DOHH2 (cell line): Measurements from ENCODE around the gene SDHC.

Experiments
- H3F3A ChIP-seq: fragments of 200-600 bp; sonication (generic), shearing (Covaris generic); 2 replicates; pipeline ENCODE4 v1.6.0; 2016; ENCODE audit warnings: antibody characterized with exemption, mild to moderate bottlenecking; ENCODE audit not compliant: control insufficient read depth, insufficient read depth
- H3K27ac ChIP-seq: fragments of 200-600 bp; sonication (generic); 2 replicates; pipeline ENCODE4 v1.5.1; 2014; ENCODE audit warnings: low read depth, mild to moderate bottlenecking, low read length, moderate library complexity
- H3K27me3 ChIP-seq: fragments of 200-600 bp; sonication (generic); 2 replicates; pipeline ENCODE4 v1.6.1; 2014; ENCODE audit warnings: mild to moderate bottlenecking, low read length, mixed read lengths; ENCODE audit not compliant: control insufficient read depth
- H3K36me3 ChIP-seq: fragments of 200-600 bp; sonication (generic); 2 replicates; pipeline ENCODE4 v1.6.1; 2014; ENCODE audit warnings: mild to moderate bottlenecking, low read length, moderate library complexity, mixed read lengths; ENCODE audit not compliant: control insufficient read depth
- H3K4me1 ChIP-seq: fragments of 200-600 bp; sonication (generic); 2 replicates; pipeline ENCODE4 v1.6.1; 2014; ENCODE audit warnings: mild to moderate bottlenecking, low read length, mixed read lengths; ENCODE audit not compliant: control insufficient read depth
- H3K4me2 ChIP-seq: fragments of 200-600 bp; sonication (generic); 2 replicates; pipeline ENCODE4 v1.6.0; 2014; ENCODE audit warnings: mild to moderate bottlenecking, low read length, moderate library complexity
- H3K4me3 ChIP-seq: fragments of 200-600 bp; sonication (generic); 2 replicates; pipeline ENCODE4 v1.5.1; 2014; ENCODE audit warnings: mild to moderate bottlenecking, low read length, mixed read lengths
- H3K79me2 ChIP-seq: fragments of 200-600 bp; sonication (generic); 2 replicates; pipeline ENCODE4 v1.6.1; 2014; ENCODE audit warnings: mild to moderate bottlenecking, low read length, mixed read lengths; ENCODE audit not compliant: control insufficient read depth
- H3K9me2 ChIP-seq: fragments of 200-600 bp; sonication (generic); replicated peaks from 2 replicates; pipeline ENCODE4 v1.6.1; 2014; ENCODE audit warnings: mild to moderate bottlenecking, low read length, mixed read lengths; ENCODE audit not compliant: control insufficient read depth
- H3K9me3 ChIP-seq: fragments of 200-600 bp; sonication (generic); 2 replicates; pipeline ENCODE4 v1.6.1; 2014; ENCODE audit warnings: antibody characterized with exemption, low read length, mixed read lengths; ENCODE audit not compliant: control insufficient read depth, insufficient read depth
- H4K20me1 ChIP-seq: fragments of 200-600 bp; sonication (generic); 2 replicates; pipeline ENCODE4 v1.6.0; 2014; ENCODE audit warnings: low read depth, mild to moderate bottlenecking, antibody characterized with exemption, low read length, moderate library complexity; ENCODE audit not compliant: control insufficient read depth, insufficient read depth
- CTCF ChIP-seq: fragments of 200-600 bp; sonication (generic); IDR thresholded peaks from one replicate; pipeline ENCODE4 v1.5.1; 2014; ENCODE audit warnings: antibody characterized with exemption, mild to moderate bottlenecking, low read depth, low read length; ENCODE audit not compliant: poor library complexity, severe bottlenecking
- EZH2phosphoT487 ChIP-seq: fragments of 200-600 bp; sonication (generic); IDR thresholded peaks from 2 replicates; pipeline ENCODE4 v1.6.1; 2017; ENCODE audit warnings: borderline replicate concordance, mild to moderate bottlenecking, antibody characterized with exemption, low read length, moderate library complexity, mixed read lengths

SDHC gene

GRCh38 chr1:161266836-161267235, 47.3 kb upstream of the SDHC start:
- Histone ChIP-seq H3F3A (no peaks in the 10 kb centered on the region), H3K4me1 (peaks cover 17% of the 10 kb centered on the region), H3K9me2 (no peaks in the 10 kb centered on the region), H3K4me2 (no peak overlapping the region), H3K4me3 (no peak overlapping the region), H3K79me2 (no peaks in the 10 kb centered on the region), H3K9me3 (no peaks in the 10 kb centered on the region), H4K20me1 (no peaks in the 10 kb centered on the region), H3K27me3 (peaks cover 2% of the 10 kb centered on the region), H3K36me3 (no peaks in the 10 kb centered on the region), H3K27ac (no peak overlapping the region)
- TF ChIP-seq EZH2phosphoT487 (no peak), CTCF (no peak)

- Histone ChIP-seq H3K9me3 (no peaks in the 10 kb centered on the region), H3K36me3 (no peaks in the 10 kb centered on the region), H3K9me2 (no peaks in the 10 kb centered on the region), H3K4me2 (no peak overlapping the region), H3K4me3 (no peak overlapping the region), H3K27me3 (peaks cover 2% of the 10 kb centered on the region), H3K4me1 (peaks cover 12% of the 10 kb centered on the region), H3F3A (no peaks in the 10 kb centered on the region), H3K79me2 (no peaks in the 10 kb centered on the region), H4K20me1 (no peaks in the 10 kb centered on the region), H3K27ac (no peak overlapping the region)
- TF ChIP-seq EZH2phosphoT487 = no peak
- TF ChIP-seq CTCF = no peak
Observed at GRCh38 chr1:161267321-161267720, 46.9 kb upstream of the SDHC start.

- Histone ChIP-seq H3K4me1 (no peaks in the 10 kb centered on the region), H3K36me3 (no peaks in the 10 kb centered on the region), H3K79me2 (no peaks in the 10 kb centered on the region), H3K4me2 (no peak overlapping the region), H3K27me3 (peaks cover 32% of the 10 kb centered on the region), H3K27ac (no peak overlapping the region), H3K4me3 (no peak overlapping the region), H3K9me3 (no peaks in the 10 kb centered on the region), H4K20me1 (no peaks in the 10 kb centered on the region), H3F3A (no peaks in the 10 kb centered on the region), H3K9me2 (no peaks in the 10 kb centered on the region)
- TF ChIP-seq CTCF (no peak), EZH2phosphoT487 (no peak)
Observed at GRCh38 chr1:161273402-161273801, 40.8 kb upstream of the SDHC start.

GRCh38 chr1:161274874-161275273, 39.3 kb upstream of the SDHC start:
- Histone ChIP-seq H3K4me2 (no peak overlapping the region), H3K79me2 (no peaks in the 10 kb centered on the region), H3F3A (no peaks in the 10 kb centered on the region), H4K20me1 (no peaks in the 10 kb centered on the region), H3K9me2 (no peaks in the 10 kb centered on the region), H3K4me1 (no peaks in the 10 kb centered on the region), H3K36me3 (no peaks in the 10 kb centered on the region), H3K4me3 (no peak overlapping the region), H3K27me3 (peaks cover 34% of the 10 kb centered on the region), H3K27ac (no peak overlapping the region), H3K9me3 (no peaks in the 10 kb centered on the region)
- TF ChIP-seq EZH2phosphoT487 (no peak), CTCF (no peak)
